HG02943 (cell line): ENCODE data around the gene XIAP.
"Not testable (repeated sequence)": the region's sequence is repeated elsewhere in the genome, so short reads cannot be mapped to it uniquely, and the experiment has no call there.

ENCODE experiments used
- ATAC-seq: cut with Tn5 transposase; IDR thresholded peaks from one replicate; pipeline ENCODE4 v1.9.1; 2021; ENCODE audit warnings: mild to moderate bottlenecking, low read depth, moderate library complexity; ENCODE audit not compliant: unreplicated experiment

The XIAP gene

DNA sequence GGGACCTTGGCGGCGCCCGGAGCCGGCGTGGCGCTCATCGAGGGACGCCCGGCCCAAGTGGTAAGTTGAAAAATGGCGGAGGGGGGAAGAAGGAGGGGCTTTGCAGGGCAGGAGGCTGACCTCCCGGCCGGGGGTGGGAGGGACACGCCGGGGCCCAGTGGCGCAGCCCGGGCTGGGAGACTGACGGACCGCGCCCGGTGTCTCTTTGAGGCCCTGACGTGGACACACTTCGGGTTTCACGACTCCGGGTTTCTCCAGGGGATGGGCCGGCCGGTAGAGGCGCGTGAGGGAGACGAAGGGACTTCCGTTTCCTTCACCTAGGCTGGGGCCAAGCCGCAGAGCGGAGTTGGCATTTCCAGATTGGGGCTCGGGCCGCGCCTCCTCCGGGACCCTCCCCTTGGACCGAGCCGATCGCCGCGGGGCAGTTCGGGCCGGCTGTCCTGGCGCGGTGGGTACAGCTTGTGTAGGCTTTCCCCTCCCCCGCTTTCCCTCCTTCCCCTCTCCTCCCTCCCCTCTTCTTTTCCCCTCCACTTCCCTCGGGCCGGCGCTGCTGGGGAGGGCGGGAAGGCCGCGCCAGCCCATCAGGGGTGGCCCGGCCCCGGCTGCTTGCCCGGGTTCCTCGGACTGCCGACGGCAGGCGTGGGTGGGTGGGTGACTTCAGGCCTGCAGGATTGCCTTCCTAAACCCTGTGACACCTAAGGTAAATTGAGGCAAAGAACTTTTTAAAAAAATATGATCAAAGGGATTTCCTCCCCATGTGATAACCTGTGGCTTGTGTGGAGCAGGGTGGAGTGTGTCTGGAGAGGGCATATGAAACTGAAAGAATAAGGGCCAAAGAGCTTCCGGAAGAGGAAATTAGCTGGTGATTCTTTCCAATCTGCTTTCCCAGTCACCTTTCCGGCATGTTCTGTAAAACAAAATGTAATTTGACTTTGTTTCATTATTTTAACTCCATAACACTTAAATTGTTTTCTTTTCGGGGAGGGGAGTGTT, at the start of gene XIAP:
XIAP (plus strand) TSS at position 208 of the 993 bp plus-strand sequence. CDS start 25,610 bp downstream, outside the sequence.
- peak; percentile 71 for ATAC-seq

DNA sequence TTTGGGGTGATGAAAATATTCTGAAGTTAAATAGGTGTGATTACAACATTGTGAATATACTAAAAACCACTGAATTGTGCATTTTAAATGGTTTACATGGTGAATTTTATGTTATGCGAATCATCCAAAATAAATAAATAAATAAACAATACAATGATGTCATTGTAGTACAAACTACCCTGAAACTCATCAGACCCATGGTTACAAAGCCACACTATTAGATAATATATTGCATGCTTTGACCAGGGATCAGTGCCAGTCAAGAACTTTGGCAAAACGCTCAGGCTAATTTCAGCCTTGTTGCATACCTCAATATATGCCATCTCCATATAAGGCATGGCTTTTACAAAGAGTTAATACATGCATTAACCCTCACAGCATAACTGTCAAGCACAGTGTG, 45.5 kb upstream of the XIAP start:
- ATAC-seq = no peak

DNA sequence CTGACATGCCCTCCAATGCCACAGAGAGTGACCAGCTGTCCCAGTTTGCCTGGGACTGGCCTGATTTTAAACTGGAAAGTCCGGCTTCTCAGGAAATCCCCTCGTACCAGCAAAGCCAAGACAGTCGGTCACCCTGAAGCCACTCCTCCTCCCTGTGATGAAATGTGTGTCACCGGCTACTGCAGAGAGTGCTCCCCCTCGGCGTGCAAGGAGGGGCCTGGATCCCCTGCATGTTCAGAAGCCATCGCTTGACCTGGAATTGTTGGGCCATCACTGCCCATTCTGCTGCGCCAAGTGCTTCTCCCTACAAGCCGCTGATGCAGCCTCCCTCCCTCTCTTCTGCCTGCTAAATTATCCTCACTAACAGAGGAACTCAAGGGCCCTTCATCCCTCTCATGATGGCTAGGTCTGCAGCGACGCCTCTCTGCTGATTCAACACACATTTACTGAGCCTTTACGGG, 44.9 kb upstream of the XIAP start:
- ATAC-seq = not testable (repeated sequence)

DNA sequence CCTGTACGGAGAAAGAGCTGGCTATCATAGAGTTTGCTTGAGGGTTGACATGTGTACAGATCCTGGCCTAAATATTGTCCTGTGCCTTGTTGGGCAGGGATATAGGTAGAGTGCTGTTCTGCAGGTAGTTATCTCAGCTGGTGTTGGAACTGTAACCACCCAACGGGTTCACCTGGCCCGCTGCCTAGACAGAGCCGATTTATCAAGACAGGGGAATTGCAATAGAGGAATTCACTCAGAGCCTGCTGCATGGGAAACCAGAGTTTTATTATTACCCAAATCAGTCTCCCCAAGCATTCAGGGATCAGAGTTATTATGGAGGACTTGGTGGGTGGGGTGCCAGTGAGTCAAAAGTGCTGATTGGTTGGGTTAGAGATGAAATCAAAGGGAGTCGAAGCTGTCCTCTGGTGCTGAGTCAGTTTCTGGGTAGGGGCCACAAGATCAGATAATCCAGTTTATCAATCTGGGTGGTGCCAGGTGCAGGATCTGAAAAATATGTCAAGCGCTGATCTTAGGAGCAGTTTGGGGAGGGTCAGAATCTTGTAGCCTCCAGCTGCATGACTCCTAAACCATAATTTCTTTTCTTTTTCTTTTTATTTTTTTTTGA, 42.5 kb upstream of the XIAP start:
- no peak for ATAC-seq

DNA sequence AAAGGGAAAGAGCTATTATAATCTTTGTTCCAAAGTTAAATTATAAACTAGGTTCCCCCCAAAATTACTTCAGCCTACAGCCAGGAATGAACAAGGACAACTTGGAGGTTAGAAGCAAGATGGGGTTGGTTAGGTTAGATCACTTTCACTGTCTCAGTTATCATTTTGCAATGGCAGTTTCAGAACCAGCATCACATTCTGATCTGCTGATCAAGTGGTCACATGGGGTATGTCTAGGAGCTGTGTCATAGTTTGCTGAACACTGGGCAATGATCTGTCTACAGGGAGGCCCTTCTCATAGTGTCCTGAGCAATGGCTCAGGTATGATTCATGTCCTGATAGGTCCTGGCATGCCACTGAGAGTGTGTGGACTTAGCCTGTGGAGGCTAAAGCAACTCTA, 41.6 kb upstream of the XIAP start:
- ATAC-seq = no peak

DNA sequence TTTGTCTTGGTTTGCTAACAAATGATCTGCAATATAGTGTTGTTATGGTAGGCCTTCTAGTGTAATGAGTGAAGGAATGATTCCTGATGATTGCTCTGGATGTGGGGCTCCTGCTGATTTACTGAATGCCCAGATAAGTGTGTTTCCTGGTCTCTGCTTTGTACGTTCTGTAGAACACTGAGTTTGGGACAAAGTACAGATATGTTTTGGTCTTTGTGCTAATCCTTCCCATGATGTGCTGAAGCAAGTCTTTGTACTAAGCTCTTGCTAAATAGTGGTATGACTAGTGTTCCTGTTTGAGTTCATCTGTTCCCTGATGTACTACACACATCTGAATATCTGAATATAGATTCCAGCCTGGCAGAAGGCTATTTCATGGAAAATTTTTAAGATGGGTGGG, 36.9 kb upstream of the XIAP start:
- ATAC-seq = no peak

DNA sequence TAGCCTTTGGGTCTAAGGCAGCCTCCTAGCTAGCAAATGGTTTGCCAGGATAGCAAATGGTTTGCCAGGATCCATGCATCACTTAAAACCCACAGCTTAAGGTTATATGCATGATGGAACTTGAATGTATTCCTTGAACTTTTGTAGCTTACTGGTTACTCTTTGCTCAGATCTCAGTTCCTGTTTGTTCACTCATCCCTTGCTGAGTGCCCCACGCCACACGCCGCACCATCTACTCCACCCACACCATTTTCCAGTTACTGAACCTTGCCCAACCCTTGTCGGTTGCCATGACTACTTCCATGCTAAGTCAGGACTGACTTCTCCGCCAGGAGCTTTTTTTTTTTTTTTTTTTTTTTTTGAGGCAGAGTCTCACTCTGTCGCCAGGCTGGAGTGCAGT, 29.5 kb upstream of the XIAP start:
- ATAC-seq = peak; percentile 56

DNA sequence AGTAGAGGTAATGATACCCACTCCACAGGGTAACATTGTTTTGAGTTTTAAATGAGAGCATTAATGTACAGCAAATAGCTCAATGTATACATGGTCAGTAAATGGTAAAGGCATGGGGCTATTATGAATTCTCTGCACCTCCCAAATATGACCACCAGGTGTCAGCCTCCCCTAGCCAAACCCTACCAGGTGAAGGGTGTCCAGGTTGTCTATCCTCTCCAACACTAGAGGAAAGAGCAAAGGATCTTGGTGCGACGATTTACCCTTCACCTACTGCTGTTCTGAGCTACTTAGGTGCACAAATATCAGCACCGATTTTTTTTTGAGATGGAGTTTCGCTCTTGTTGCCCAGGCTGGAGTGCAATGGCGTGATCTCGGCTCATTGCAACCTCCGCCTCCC, 26.5 kb upstream of the XIAP start:
- ATAC-seq = peak; percentile 84

DNA sequence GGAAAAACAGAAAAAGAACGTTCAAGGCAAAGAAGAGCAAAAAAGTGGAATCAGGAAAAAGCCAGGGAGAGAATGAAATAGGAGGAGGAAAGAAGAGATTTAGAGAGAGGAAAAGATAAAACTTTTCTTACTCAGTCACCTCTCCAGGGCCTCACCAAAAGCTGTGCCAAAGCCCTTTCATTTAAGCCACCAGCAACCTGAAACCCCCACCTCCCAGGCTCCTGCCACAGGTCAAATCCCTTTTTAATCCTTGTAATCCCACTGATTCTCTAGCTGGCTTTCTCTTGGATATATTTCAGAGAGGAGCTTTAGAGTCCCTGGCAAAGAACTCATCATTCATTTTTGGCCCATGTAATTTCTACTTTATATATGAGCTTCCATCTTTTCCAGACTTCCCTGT, 25.7 kb upstream of the XIAP start:
- no peak for ATAC-seq

DNA sequence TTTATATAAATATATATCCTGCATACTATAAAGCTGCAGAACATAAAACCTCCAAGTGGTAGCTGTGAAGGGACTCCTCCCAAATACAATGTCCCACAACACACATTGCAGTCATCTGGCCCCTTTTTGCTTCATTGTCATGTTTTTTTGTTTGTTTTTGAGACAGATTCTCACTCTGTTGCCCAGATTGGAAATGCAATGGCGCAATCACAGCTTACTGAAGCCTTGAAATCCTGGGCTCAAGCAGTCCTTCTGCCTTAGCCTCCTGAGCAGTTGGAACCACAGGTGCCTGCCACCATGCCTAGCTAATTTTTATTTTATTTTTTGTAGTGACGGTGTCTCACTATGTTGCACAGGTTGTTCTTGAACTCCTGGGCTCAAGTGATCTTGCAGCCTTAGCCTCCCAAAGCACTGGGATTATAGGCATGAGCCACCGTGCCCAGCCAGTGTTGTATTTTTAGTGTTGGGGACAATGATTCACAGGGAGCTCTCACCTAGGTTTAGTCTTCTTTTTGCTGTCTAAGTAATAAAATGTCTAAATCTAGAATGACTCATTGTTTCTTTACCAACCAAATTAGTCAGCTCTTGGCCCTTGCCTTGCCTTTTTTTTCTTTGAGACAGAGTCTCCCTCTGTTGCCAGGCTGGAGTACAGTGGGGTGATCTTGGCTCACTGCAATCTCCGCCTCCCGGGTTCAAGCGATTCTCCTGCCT, 24.0 kb upstream of the XIAP start:
- no peak for ATAC-seq

DNA sequence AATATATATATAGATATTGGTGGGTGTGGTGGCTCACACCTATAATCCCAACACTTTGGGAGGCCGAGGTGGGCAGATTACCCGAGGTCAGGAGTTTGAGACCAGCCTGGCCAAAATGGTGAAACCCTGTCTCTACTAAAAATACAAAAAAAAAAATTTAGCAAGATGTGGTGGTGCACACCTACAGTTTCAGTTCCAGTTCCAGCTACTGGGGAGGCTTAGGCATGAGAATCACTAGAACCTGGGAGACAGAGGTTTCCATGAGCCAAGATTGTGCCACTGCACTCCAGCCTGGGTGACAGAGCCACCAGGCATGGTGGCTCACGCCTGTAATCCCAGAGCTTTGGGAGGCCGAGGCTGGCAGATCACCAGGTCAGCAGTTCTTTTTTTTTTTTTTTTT, 14.7 kb upstream of the XIAP start:
- not testable (repeated sequence) for ATAC-seq

DNA sequence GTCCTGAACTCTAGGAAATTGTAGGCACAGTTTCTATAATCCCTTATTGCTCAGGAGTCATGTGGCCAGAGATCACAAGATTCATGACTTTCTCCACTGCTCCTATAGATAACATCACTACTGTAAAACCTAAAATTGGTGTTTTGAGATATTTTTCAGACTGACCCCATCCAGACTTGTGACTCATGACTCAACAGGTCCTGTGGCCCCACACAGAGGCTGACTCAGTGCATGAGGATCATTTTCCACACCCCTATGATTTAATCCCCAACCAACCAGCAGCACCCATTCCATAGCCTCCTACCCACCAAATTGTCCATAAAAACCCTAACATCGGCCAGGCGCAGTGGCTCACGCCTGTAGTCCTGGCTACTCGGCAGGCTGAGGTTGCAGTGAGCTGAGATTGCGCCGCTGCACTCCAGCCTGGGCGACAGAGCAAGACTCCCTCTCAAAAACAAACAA, 13.2 kb upstream of the XIAP start:
- ATAC-seq = no peak

DNA sequence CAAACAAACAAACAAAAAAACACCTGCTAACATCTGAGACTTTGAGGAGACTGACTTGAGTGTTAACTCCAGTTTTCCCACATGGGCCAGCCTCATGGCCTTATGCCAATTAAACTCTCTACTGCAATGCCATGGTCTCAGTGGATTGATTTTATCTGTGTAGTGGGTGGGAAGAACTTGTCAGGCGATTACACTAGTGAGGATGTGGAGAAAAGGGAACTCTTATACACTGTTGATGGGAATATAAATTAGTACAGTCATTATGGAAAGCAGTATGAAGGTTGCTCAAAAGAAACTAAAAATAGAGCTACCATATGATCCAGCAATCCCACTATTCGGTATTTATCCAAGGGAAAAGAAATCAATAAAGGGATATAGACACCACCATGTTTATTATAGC, 12.8 kb upstream of the XIAP start:
- no peak for ATAC-seq

DNA sequence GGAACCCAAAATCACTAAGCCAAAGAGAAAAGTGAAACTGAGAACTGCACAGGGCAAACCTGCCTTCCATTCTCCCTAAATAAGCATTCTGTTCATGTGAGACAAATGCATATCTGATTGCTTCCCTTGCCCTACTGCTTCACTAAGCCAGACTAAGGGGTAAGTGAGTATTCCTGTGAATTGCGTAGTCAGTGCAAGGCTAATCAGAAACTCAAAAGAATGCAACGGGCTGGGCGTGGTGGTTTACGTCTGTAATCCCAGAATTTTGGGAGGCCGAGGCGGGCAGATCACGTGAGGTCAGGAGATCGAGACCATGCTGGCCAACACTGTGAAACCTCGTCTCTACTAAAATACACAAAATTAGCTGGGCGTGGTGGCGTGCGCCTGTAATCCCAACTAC, 10.8 kb upstream of the XIAP start:
- no peak for ATAC-seq

DNA sequence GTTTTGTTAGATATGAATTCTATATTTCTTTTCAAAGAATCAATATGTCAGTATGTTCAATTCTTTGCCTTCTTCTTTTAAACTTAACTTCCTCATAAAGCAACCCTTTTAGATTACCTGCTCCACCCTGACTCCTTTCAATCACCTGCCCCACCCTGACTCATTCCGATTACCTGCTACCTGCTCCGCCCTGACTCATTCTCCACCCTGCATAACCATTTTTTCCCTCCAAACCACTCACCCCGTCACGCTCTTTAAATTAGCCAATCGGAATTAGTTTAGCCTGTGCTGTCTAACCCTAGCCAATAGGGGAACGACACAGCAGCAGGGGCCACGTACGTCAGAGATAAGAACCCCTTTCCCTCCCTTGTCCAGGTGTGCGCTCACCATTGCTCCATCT, 9.9 kb upstream of the XIAP start:
- not testable (repeated sequence) for ATAC-seq

DNA sequence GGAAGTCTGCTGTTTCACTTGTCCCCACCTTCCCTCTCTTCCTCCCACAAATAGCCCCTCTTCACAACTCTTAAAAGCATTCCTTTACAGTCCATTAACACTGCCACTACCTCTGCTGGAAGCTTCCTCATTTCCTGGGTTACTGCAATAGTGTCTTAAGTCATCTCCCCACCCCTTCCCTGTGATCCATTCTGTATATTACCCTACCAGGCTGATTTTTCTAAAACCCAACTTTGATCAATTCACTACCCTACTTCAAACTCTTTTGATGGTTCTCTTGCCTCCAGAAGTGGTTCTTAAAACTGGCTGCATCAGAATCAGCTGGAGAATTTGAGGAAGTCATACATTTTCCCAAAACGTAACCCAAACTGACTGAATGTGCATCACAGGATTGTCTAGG, 8.8 kb upstream of the XIAP start:
- ATAC-seq = no peak

DNA sequence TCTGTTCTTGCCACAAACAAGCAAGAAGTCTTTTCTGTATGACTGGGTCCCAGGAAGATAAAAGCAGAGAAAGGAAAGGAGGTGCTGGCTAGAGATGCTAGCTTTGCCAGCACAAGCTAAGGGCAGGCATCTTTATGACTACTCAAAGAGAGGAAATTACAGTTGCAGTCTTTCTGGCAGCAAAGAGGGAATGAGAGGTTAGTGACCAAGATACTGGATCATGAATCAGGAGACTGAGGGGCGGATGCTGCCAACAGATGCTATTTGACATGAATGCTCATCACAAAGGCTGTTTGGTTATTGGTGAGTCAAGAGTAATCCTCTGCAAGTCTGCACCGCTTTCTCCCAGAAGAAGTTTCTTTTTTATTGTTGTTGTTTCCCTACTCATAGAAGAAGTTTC, 5.5 kb upstream of the XIAP start:
- ATAC-seq = no peak

DNA sequence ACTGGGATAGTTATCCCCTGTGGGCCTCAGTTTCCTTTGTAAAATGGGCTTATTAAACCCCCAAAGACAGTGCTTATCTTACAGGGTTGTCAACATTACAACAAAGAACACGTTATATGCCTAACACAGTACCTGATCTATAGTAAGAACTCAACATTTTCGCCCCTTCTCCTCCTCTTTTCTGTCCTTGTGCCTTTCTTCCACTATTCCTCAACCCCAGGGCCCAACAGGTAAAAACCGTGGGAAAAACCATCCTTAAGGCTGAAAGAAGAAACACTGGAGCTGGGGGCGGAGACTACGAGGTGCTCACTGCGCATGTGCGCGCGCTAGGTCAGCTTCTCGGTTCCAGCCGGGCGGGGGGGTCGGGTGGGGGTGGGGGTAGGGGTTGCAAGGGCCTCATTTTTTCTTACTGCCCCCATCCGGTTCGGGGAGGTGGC, 426 bp upstream of the XIAP start:
- ATAC-seq = no peak

DNA sequence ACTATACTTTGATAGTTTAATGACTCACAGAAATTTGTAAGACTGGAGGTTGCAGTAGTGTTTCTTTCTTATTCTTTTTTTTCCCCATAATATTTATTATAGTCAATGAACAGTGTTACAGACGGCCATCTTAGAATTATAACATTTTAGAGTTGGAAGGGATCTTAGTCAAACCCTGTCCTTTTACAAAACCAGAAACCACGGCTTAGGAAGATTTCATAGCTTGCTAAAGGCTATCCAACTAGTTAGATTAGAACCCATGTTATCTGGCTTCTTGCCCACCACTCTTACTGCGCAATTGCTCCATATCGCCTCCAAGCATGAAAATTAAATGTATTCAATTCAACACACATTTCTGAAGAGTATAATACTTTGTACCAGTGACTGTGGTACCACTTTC, 1.1 kb downstream of the XIAP start:
- ATAC-seq = no peak

DNA sequence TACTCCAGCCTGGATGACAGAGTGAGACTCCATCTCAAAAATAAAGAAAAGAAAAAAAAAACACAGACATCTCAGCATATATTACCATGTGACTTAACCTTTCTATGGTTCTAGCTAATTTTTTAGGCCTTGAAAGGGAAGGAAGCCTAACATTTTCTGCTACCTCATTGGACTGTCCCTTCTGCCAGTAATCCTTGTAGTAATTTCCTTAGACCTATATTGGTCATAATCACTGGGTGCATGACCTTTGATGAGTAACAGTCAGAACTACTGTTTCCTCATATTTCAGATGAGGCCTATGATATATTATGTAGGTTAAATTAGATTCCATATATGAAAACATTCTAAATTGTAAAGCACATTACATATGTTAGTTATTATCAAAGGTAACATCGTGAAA, 9.6 kb downstream of the XIAP start:
- ATAC-seq = no peak

DNA sequence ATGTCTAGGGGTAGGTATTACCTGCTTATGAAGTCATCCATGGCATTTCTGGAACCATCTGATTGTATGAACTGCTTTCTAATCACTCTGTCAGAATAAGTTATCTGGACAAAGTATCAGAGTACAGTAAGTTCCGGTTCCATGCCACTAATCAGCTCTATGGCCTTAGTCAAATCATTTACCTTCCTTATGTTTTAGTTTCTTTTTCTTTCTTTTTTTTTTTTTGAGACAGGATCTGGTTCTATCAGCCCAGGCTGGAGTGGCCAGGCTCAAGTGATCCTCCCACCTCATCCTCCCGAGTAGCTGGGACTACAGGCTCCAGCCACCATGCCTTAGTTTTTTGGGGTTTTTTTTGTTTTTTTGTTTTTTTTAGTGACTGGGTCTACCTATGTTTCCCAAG, 11.5 kb downstream of the XIAP start:
- no peak for ATAC-seq
